ENCODE data around the gene TNIK.
"Not testable (repeated sequence)": the region's sequence is repeated elsewhere in the genome, so short reads cannot be mapped to it uniquely, and the experiment has no call there.

TNIK gene

GRCh38 chr3:171428892-171429291 lies 31.3 kb downstream of the TNIK start:
- Histone ChIP-seq H3K4me1 (ENCODE audit: insufficient read depth, poor library complexity, severe bottlenecking) (no peaks in the 10 kb centered on the region), H3K4me3 (ENCODE audit: severe bottlenecking) (no peak overlapping the region), H3K9me3 (ENCODE audit: severe bottlenecking) (no peaks in the 10 kb centered on the region), H3K36me3 (ENCODE audit: low read depth) (no peaks in the 10 kb centered on the region), H3K27ac (ENCODE audit: poor library complexity, severe bottlenecking) (no peak overlapping the region), H3K27me3 (ENCODE audit: insufficient read depth, poor library complexity, severe bottlenecking) (no peaks in the 10 kb centered on the region)
- ATAC-seq (ENCODE audit: low read depth) (no peak), DNase-seq (ENCODE audit: low spot score) (no peak)
- no peak for TF ChIP-seq CTCF (IDR thresholded peaks at IDR 0.05; ENCODE audit: poor library complexity, severe bottlenecking)

GRCh38 chr3:171428321-171428787 lies 31.9 kb downstream of the TNIK start:
- Histone ChIP-seq H3K4me3 (ENCODE audit: severe bottlenecking) (no peak overlapping the region), H3K36me3 (ENCODE audit: low read depth) (no peaks in the 10 kb centered on the region), H3K4me1 (ENCODE audit: insufficient read depth, poor library complexity, severe bottlenecking) (no peaks in the 10 kb centered on the region), H3K27me3 (ENCODE audit: insufficient read depth, poor library complexity, severe bottlenecking) (no peaks in the 10 kb centered on the region), H3K9me3 (ENCODE audit: severe bottlenecking) (no peaks in the 10 kb centered on the region), H3K27ac (ENCODE audit: poor library complexity, severe bottlenecking) (no peak overlapping the region)
- ATAC-seq (ENCODE audit: low read depth) (no peak), DNase-seq (ENCODE audit: low spot score) (no peak)
- TF ChIP-seq CTCF (IDR thresholded peaks at IDR 0.05; ENCODE audit: poor library complexity, severe bottlenecking), result no peak

- no peak overlapping the region for H3K4me3 ChIP-seq (ENCODE audit: severe bottlenecking)
- DNase-seq (ENCODE audit: low spot score), result no peak
Measured at GRCh38 chr3:171427771-171428320, 32.4 kb downstream of the TNIK start.

GRCh38 chr3:171424063-171424462 lies 36.1 kb downstream of the TNIK start:
- H3K36me3 ChIP-seq (ENCODE audit: low read depth); H3K9me3 ChIP-seq (ENCODE audit: severe bottlenecking); H3K4me1 ChIP-seq (ENCODE audit: insufficient read depth, poor library complexity, severe bottlenecking); H3K4me3 ChIP-seq (ENCODE audit: severe bottlenecking); H3K27me3 ChIP-seq (ENCODE audit: insufficient read depth, poor library complexity, severe bottlenecking); H3K27ac ChIP-seq (ENCODE audit: poor library complexity, severe bottlenecking); DNase-seq (ENCODE audit: low spot score); ATAC-seq (ENCODE audit: low read depth): not testable (repeated sequence)

More at GRCh38 chr3:171427771-171428320, 32.4 kb downstream of the TNIK start:
- H3K4me1 ChIP-seq (ENCODE audit: insufficient read depth, poor library complexity, severe bottlenecking), result no peaks in the 10 kb centered on the region
- no peaks in the 10 kb centered on the region for H3K36me3 ChIP-seq (ENCODE audit: low read depth)
- ATAC-seq (ENCODE audit: low read depth), result no peak
- no peak overlapping the region for H3K27ac ChIP-seq (ENCODE audit: poor library complexity, severe bottlenecking)
- no peaks in the 10 kb centered on the region for H3K27me3 ChIP-seq (ENCODE audit: insufficient read depth, poor library complexity, severe bottlenecking)
- no peaks in the 10 kb centered on the region for H3K9me3 ChIP-seq (ENCODE audit: severe bottlenecking)
- TF ChIP-seq CTCF (IDR thresholded peaks at IDR 0.05; ENCODE audit: poor library complexity, severe bottlenecking), result no peak

GRCh38 chr3:171422855-171423254 lies 37.4 kb downstream of the TNIK start:
- H3K27me3 ChIP-seq (ENCODE audit: insufficient read depth, poor library complexity, severe bottlenecking); H3K27ac ChIP-seq (ENCODE audit: poor library complexity, severe bottlenecking); ATAC-seq (ENCODE audit: low read depth); H3K9me3 ChIP-seq (ENCODE audit: severe bottlenecking); DNase-seq (ENCODE audit: low spot score); H3K4me1 ChIP-seq (ENCODE audit: insufficient read depth, poor library complexity, severe bottlenecking); H3K36me3 ChIP-seq (ENCODE audit: low read depth); H3K4me3 ChIP-seq (ENCODE audit: severe bottlenecking): not testable (repeated sequence)

GRCh38 chr3:171420667-171421066 lies 39.5 kb downstream of the TNIK start:
- Histone ChIP-seq H3K36me3 (ENCODE audit: low read depth) (no peaks in the 10 kb centered on the region), H3K27me3 (ENCODE audit: insufficient read depth, poor library complexity, severe bottlenecking) (no peaks in the 10 kb centered on the region)
- ATAC-seq (ENCODE audit: low read depth), result no peak

More at GRCh38 chr3:171420667-171421066, 39.5 kb downstream of the TNIK start:
- no peaks in the 10 kb centered on the region for H3K9me3 ChIP-seq (ENCODE audit: severe bottlenecking)
- TF ChIP-seq CTCF (IDR thresholded peaks at IDR 0.05; ENCODE audit: poor library complexity, severe bottlenecking), result no peak
- H3K4me1 ChIP-seq (ENCODE audit: insufficient read depth, poor library complexity, severe bottlenecking), result peaks cover 7% of the 10 kb centered on the region
- H3K27ac ChIP-seq (ENCODE audit: poor library complexity, severe bottlenecking), result no peak overlapping the region
- DNase-seq (ENCODE audit: low spot score), result no peak
- H3K4me3 ChIP-seq (ENCODE audit: severe bottlenecking), result no peak overlapping the region

Data from RWPE2 (cell line).